Smooth muscle cell (in vitro differentiated cells): ENCODE results near the gene CORIN. TPM values are rescaled to one million over a fixed set of nuclear protein-coding genes. Genes with fewer than 3 reads are reported as not detected.

Source experiments
- DNase-seq: peaks from one replicate; lab custom pipeline; 2025; ENCODE audit not compliant: unreplicated experiment; lab: John Stamatoyannopoulos, UW
- H2AFZ ChIP-seq: fragments of 200-600 bp; sonication (generic); 2 replicates; pipeline ENCODE4 v1.6.0; 2016; ENCODE audit warnings: antibody characterized with exemption, low read depth, mild to moderate bottlenecking
- H3F3A ChIP-seq: fragments of 200-600 bp; sonication (generic); 2 replicates; pipeline ENCODE4 v1.6.0; 2017; ENCODE audit warnings: antibody characterized with exemption, low read depth
- H3K27ac ChIP-seq: fragments of 200-600 bp; sonication (generic); 2 replicates; pipeline ENCODE4 v1.5.1; 2016; ENCODE audit warnings: low read depth, mild to moderate bottlenecking
- H3K27me3 ChIP-seq: fragments of 200-600 bp; sonication (generic); 2 replicates; pipeline ENCODE4 v1.6.1; 2016; ENCODE audit warnings: low read depth, mild to moderate bottlenecking
- H3K36me3 ChIP-seq: fragments of 200-600 bp; sonication (generic); 2 replicates; pipeline ENCODE4 v1.5.1; 2016; ENCODE audit warnings: low read depth
- H3K4me1 ChIP-seq: fragments of 200-600 bp; sonication (generic); 2 replicates; pipeline ENCODE4 v1.5.1; 2016; ENCODE audit warnings: low read depth
- H3K4me2 ChIP-seq: fragments of 200-600 bp; sonication (generic); 2 replicates; pipeline ENCODE4 v1.6.0; 2016; ENCODE audit warnings: mild to moderate bottlenecking
- H3K4me3 ChIP-seq: fragments of 200-600 bp; sonication (generic); 2 replicates; pipeline ENCODE4 v1.5.1; 2016; ENCODE audit warnings: mild to moderate bottlenecking
- H3K79me2 ChIP-seq: fragments of 200-600 bp; sonication (generic); 2 replicates; pipeline ENCODE4 v1.6.0; 2016; ENCODE audit warnings: low read depth, mild to moderate bottlenecking
- H3K9ac ChIP-seq: fragments of 200-600 bp; sonication (generic); 2 replicates; pipeline ENCODE4 v1.6.0; 2016; ENCODE audit warnings: low read depth
- H3K9me3 ChIP-seq: fragments of 200-600 bp; sonication (generic); replicated peaks from 2 replicates; pipeline ENCODE4 v1.5.1; 2016; ENCODE audit warnings: low read depth
- H4K20me1 ChIP-seq: fragments of 200-600 bp; sonication (generic); 2 replicates; pipeline ENCODE4 v1.6.0; 2016; ENCODE audit warnings: low read depth
- WGBS: methylation state at CpG from one replicate; pipeline ENCODE4 v1.1.7; 2016; ENCODE audit warnings: low lambda C conversion rate; 5-methylcytosine and 5-hydroxymethylcytosine counted together
- polyA plus RNA-seq: library from polyadenylated mRNA; unstranded; fragments of >200 nt; fragmentation: Nextera tagmentation; extraction: Ambion mirVana; gene quantifications from 2 replicates; pipeline ENCODE4 v1.2.1, GENCODE V29; 2016
- total RNA-seq: library from RNA; depleted of rRNA; stranded (reverse); fragments of >200 nt; gene quantifications from 2 replicates; pipeline ENCODE4 v1.2.3, GENCODE V29; 2014
- TF ChIP-seq, protein P1 (sequence below): fragments of 200-600 bp; sonication (generic); IDR thresholded peaks from 2 replicates; pipeline ENCODE4 v1.5.1; 2017; ENCODE audit warnings: borderline replicate concordance, mild to moderate bottlenecking, antibody characterized with exemption; ENCODE audit not compliant: insufficient read depth, poor library complexity, severe bottlenecking

The CORIN gene
- total and polyA plus RNA-seq, 2 experiments from 2014 or later = 0.27 to 1.8 TPM

DNA sequence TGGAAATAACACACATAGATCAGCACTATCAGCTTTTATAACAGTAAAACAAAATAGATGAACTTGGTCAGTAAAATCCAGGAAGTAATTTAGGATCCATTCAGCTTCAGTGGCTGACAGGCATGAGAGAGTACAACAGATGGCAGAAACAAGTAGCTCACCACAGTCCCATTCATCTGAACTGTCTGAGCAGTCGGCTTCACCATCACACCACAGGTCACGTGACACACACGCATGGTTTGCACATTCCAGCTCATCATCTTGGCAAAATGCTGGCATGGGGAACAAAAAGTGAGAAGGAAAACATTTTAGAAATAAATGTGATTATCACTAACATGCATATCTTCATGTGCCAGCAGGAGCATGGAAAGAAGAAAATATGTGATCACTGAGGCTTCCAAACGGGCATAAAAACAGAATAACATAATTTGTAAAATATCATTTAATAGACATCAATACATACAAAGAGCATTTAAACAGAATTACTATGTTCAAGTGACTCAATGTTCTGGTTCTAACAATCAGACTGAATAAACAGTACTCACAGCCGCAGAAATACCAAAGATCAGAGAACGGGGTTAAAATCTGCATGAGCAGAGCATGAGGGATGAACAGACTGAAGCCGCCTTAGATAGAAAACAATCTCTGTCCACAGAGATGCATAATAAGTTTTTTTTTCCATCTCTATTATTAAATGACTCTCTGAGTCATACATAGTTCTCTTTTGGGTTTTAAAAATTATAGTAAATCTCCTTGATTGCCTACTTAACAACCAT lies 194.7 kb downstream of the CORIN start:
- Histone ChIP-seq H3K36me3 (no peaks in the 10 kb centered on the region), H3K4me3 (no peak overlapping the region), H3K9me3 (no peaks in the 10 kb centered on the region), H2AFZ (no peak overlapping the region), H4K20me1 (no peaks in the 10 kb centered on the region), H3F3A (no peaks in the 10 kb centered on the region), H3K4me2 (no peak overlapping the region), H3K27ac (no peak overlapping the region), H3K79me2 (no peaks in the 10 kb centered on the region), H3K27me3 (no peaks in the 10 kb centered on the region), H3K9ac (no peak overlapping the region), H3K4me1 (peaks cover 4% of the 10 kb centered on the region)
- 86% methylated on average over 7 of the region's 7 CpGs for WGBS
- TF ChIP-seq, protein P1, sequence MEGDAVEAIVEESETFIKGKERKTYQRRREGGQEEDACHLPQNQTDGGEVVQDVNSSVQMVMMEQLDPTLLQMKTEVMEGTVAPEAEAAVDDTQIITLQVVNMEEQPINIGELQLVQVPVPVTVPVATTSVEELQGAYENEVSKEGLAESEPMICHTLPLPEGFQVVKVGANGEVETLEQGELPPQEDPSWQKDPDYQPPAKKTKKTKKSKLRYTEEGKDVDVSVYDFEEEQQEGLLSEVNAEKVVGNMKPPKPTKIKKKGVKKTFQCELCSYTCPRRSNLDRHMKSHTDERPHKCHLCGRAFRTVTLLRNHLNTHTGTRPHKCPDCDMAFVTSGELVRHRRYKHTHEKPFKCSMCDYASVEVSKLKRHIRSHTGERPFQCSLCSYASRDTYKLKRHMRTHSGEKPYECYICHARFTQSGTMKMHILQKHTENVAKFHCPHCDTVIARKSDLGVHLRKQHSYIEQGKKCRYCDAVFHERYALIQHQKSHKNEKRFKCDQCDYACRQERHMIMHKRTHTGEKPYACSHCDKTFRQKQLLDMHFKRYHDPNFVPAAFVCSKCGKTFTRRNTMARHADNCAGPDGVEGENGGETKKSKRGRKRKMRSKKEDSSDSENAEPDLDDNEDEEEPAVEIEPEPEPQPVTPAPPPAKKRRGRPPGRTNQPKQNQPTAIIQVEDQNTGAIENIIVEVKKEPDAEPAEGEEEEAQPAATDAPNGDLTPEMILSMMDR = no peak
- no peak for DNase-seq

GRCh38 chr4:47642191-47642830 lies 195.6 kb downstream of the CORIN start:
- TF ChIP-seq, protein P1 = no peak
- DNase-seq = no peak
- Histone ChIP-seq H3K27ac (no peak overlapping the region), H3K9me3 (no peaks in the 10 kb centered on the region), H2AFZ (no peak overlapping the region), H3K9ac (no peak overlapping the region), H3K27me3 (no peaks in the 10 kb centered on the region), H3K4me2 (no peak overlapping the region), H4K20me1 (no peaks in the 10 kb centered on the region), H3F3A (no peaks in the 10 kb centered on the region), H3K4me3 (no peak overlapping the region), H3K4me1 (peaks cover 4% of the 10 kb centered on the region), H3K79me2 (no peaks in the 10 kb centered on the region), H3K36me3 (no peaks in the 10 kb centered on the region)
- WGBS = 79% methylated on average over 6 of the region's 6 CpGs

DNA sequence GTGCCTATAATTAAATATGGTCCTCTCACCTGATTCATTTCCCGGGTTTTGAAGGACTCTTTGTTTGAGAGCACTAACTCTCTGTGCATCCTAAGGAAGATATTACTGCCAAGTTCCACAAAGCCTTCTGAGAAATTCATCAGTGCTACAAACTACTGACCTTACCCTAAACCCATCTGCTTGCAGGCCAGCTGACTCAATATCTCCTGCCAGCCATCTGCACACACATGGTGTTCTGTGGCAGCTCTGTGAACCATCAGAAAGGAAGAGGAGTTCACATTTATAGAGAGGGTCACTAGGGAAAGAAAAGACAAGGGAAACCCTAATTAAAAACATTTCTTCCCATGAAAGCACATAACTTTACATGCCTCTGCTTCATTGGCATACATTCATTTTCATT lies 196.1 kb downstream of the CORIN start:
- Histone ChIP-seq H3K79me2 (no peaks in the 10 kb centered on the region), H3F3A (no peaks in the 10 kb centered on the region), H3K27me3 (no peaks in the 10 kb centered on the region), H3K9ac (no peak overlapping the region), H3K36me3 (no peaks in the 10 kb centered on the region), H3K27ac (no peak overlapping the region), H4K20me1 (no peaks in the 10 kb centered on the region), H3K4me1 (peaks cover 4% of the 10 kb centered on the region), H3K9me3 (no peaks in the 10 kb centered on the region), H2AFZ (no peak overlapping the region), H3K4me3 (no peak overlapping the region), H3K4me2 (no peak overlapping the region)
- TF ChIP-seq, protein P1 = no peak
- 96% methylated on average over 1 of the region's 1 CpG for WGBS
- no peak for DNase-seq
